Activated CD4-positive, alpha-beta T cell treated with anti-CD3 and anti-CD28 coated beads, Interleukin-2, amount 10 ng/mL, durations not matched to agents 24 days and 14 days (primary cell): ENCODE results near the gene TET3. TPM values are rescaled to one million over a fixed set of nuclear protein-coding genes. Genes with fewer than 3 reads are reported as not detected.

Experiments used
- DNase-seq: peaks from one replicate; pipeline ENCODE4 v3.0.0; 2022
- H3K27ac Mint-ChIP-seq: one replicate; pipeline ENCODE4 v1.8.0; 2022; ENCODE audit warnings: mild to moderate bottlenecking, mixed read lengths
- H3K27me3 Mint-ChIP-seq: one replicate; pipeline ENCODE4 v1.8.0; 2022; ENCODE audit warnings: mixed read lengths
- H3K36me3 Mint-ChIP-seq: one replicate; pipeline ENCODE4 v1.8.0; 2022; ENCODE audit warnings: low read depth, mild to moderate bottlenecking, mixed read lengths
- H3K4me1 Mint-ChIP-seq: one replicate; pipeline ENCODE4 v1.8.0; 2021; ENCODE audit warnings: mixed read lengths
- H3K4me3 Mint-ChIP-seq: one replicate; pipeline ENCODE4 v1.8.0; 2022; ENCODE audit warnings: mild to moderate bottlenecking, moderate library complexity, mixed read lengths
- H3K9me3 Mint-ChIP-seq: one replicate; pipeline ENCODE4 v1.8.0; 2021; ENCODE audit warnings: mixed read lengths
- intact Hi-C: fragments of 100-400 bp; cut with micrococcal nuclease; formaldehyde crosslinking; loops from one replicate; pipeline ENCODE4 v1.15.1; 2023
- total RNA-seq: library from RNA; stranded (reverse); gene quantifications from 2 replicates; pipeline ENCODE4 v1.2.3, GENCODE V29; 2022

TET3 gene
- total RNA-seq, 1 donor from 2014 or later, result 22.0 TPM

- intact Hi-C loops, result no loop called here
- DNase-seq, result no peak
- H3K9me3 Mint-ChIP-seq, result no peaks in the 10 kb centered on the region
- no peak overlapping the region for H3K27ac Mint-ChIP-seq
- H3K4me3 Mint-ChIP-seq, result no peak overlapping the region
- H3K4me1 Mint-ChIP-seq, result peaks cover 15% of the 10 kb centered on the region
- H3K27me3 Mint-ChIP-seq, result no peaks in the 10 kb centered on the region
- H3K36me3 Mint-ChIP-seq, result peaks cover 10% of the 10 kb centered on the region
These were observed 24.9 kb downstream of the TET3 start for GRCh38 chr2:74009577-74009976.

- H3K27me3 Mint-ChIP-seq, result no peaks in the 10 kb centered on the region
- H3K4me3 Mint-ChIP-seq, result no peak overlapping the region
- no peaks in the 10 kb centered on the region for H3K9me3 Mint-ChIP-seq
- intact Hi-C loops, result no loop called here
- peaks cover 10% of the 10 kb centered on the region for H3K36me3 Mint-ChIP-seq
- no peak overlapping the region for H3K27ac Mint-ChIP-seq
- no peak for DNase-seq
- peaks cover 15% of the 10 kb centered on the region for H3K4me1 Mint-ChIP-seq
These were observed 25.4 kb downstream of the TET3 start for GRCh38 chr2:74010087-74010541.

GRCh38 chr2:74011246-74011645 is 26.5 kb downstream of the TET3 start:
- H3K27ac Mint-ChIP-seq, result no peak overlapping the region
- no peak for DNase-seq
- intact Hi-C loops, result no loop called here
- H3K27me3 Mint-ChIP-seq, result no peaks in the 10 kb centered on the region
- no peaks in the 10 kb centered on the region for H3K9me3 Mint-ChIP-seq
- peaks cover 12% of the 10 kb centered on the region for H3K4me1 Mint-ChIP-seq
- H3K4me3 Mint-ChIP-seq, result no peak overlapping the region
- H3K36me3 Mint-ChIP-seq, result peaks cover 6% of the 10 kb centered on the region

GRCh38 chr2:74014813-74015212 is 30.1 kb downstream of the TET3 start:
- intact Hi-C loops, result no loop called here

GRCh38 chr2:74017223-74017622 is 32.5 kb downstream of the TET3 start:
- H3K9me3 Mint-ChIP-seq, result no peaks in the 10 kb centered on the region
- intact Hi-C loops, result no loop called here
- DNase-seq, result no peak
- H3K36me3 Mint-ChIP-seq, result peaks cover 4% of the 10 kb centered on the region
- H3K4me1 Mint-ChIP-seq, result peaks cover 22% of the 10 kb centered on the region
- H3K27ac Mint-ChIP-seq, result no peak overlapping the region
- no peak overlapping the region for H3K4me3 Mint-ChIP-seq
- H3K27me3 Mint-ChIP-seq, result no peaks in the 10 kb centered on the region

More at GRCh38 chr2:74014813-74015212, 30.1 kb downstream of the TET3 start:
- Mint-ChIP-seq H3K4me1 (peaks cover 10% of the 10 kb centered on the region), H3K27me3 (no peaks in the 10 kb centered on the region), H3K36me3 (peaks cover 4% of the 10 kb centered on the region), H3K9me3 (no peaks in the 10 kb centered on the region), H3K4me3 (no peak overlapping the region), H3K27ac (no peak overlapping the region)
- no peak for DNase-seq

GRCh38 chr2:74019516-74019915 is 34.8 kb downstream of the TET3 start:
- peaks cover 27% of the 10 kb centered on the region for H3K4me1 Mint-ChIP-seq
- intact Hi-C loops, result no loop called here

GRCh38 chr2:74020702-74021406 is 36.1 kb downstream of the TET3 start:
- Mint-ChIP-seq H3K9me3 (no peaks in the 10 kb centered on the region), H3K27ac (peak overlapping the region; percentile 28), H3K4me1 (peaks cover 32% of the 10 kb centered on the region), H3K27me3 (no peaks in the 10 kb centered on the region), H3K36me3 (peaks cover 4% of the 10 kb centered on the region), H3K4me3 (no peak overlapping the region)
- no peak for DNase-seq
- intact Hi-C loops, result no loop called here

More at GRCh38 chr2:74019516-74019915, 34.8 kb downstream of the TET3 start:
- H3K9me3 Mint-ChIP-seq, result no peaks in the 10 kb centered on the region
- no peak overlapping the region for H3K27ac Mint-ChIP-seq
- H3K4me3 Mint-ChIP-seq, result no peak overlapping the region
- H3K36me3 Mint-ChIP-seq, result peaks cover 4% of the 10 kb centered on the region
- no peaks in the 10 kb centered on the region for H3K27me3 Mint-ChIP-seq
- no peak for DNase-seq

- Mint-ChIP-seq H3K9me3 (no peaks in the 10 kb centered on the region), H3K4me1 (peaks cover 33% of the 10 kb centered on the region), H3K27ac (no peak overlapping the region), H3K36me3 (peaks cover 4% of the 10 kb centered on the region), H3K27me3 (no peaks in the 10 kb centered on the region), H3K4me3 (no peak overlapping the region)
- intact Hi-C loops, result no loop called here
- no peak for DNase-seq
These were observed 36.7 kb downstream of the TET3 start for GRCh38 chr2:74021407-74021755.

- DNase-seq, result no peak
- H3K27me3 Mint-ChIP-seq, result no peaks in the 10 kb centered on the region
- H3K4me3 Mint-ChIP-seq, result no peak overlapping the region
- intact Hi-C loops, result no loop called here
- H3K36me3 Mint-ChIP-seq, result peaks cover 9% of the 10 kb centered on the region
- no peak overlapping the region for H3K27ac Mint-ChIP-seq
- H3K9me3 Mint-ChIP-seq, result no peaks in the 10 kb centered on the region
- peaks cover 34% of the 10 kb centered on the region for H3K4me1 Mint-ChIP-seq
These were observed 39.5 kb downstream of the TET3 start for GRCh38 chr2:74024216-74024615.

GRCh38 chr2:74025971-74026612 is 41.4 kb downstream of the TET3 start:
- peak overlapping the region; percentile 60 for H3K4me3 Mint-ChIP-seq
- peak overlapping the region; percentile 37 for H3K27ac Mint-ChIP-seq
- no peaks in the 10 kb centered on the region for H3K27me3 Mint-ChIP-seq
- DNase-seq, result peak; percentile 71
- intact Hi-C loops, result loop anchor here (5.0 kb wide), 1 partner anchor 39 kb away; no protein-coding TSS in a partner anchor
- peaks cover 9% of the 10 kb centered on the region for H3K36me3 Mint-ChIP-seq
- H3K9me3 Mint-ChIP-seq, result no peaks in the 10 kb centered on the region
- peaks cover 47% of the 10 kb centered on the region for H3K4me1 Mint-ChIP-seq

GRCh38 chr2:74026687-74027241 is 42.1 kb downstream of the TET3 start:
- peak overlapping the region; percentile 56 for H3K27ac Mint-ChIP-seq
- intact Hi-C loops, result loop anchor here (5.0 kb wide), 1 partner anchor 39 kb away; no protein-coding TSS in a partner anchor
- peaks cover 48% of the 10 kb centered on the region for H3K4me1 Mint-ChIP-seq
- no peaks in the 10 kb centered on the region for H3K9me3 Mint-ChIP-seq
- peaks cover 9% of the 10 kb centered on the region for H3K36me3 Mint-ChIP-seq
- H3K4me3 Mint-ChIP-seq, result peak overlapping the region; percentile 66
- no peak for DNase-seq
- H3K27me3 Mint-ChIP-seq, result no peaks in the 10 kb centered on the region

GRCh38 chr2:74027496-74027895 is 42.8 kb downstream of the TET3 start:
- no peak overlapping the region for H3K4me3 Mint-ChIP-seq
- intact Hi-C loops, result loop anchor here (5.0 kb wide), 1 partner anchor 40 kb away; no protein-coding TSS in a partner anchor
- H3K36me3 Mint-ChIP-seq, result peaks cover 11% of the 10 kb centered on the region

GRCh38 chr2:74028290-74028689 is 43.6 kb downstream of the TET3 start:
- Mint-ChIP-seq H3K4me1 (peaks cover 59% of the 10 kb centered on the region), H3K27me3 (no peaks in the 10 kb centered on the region), H3K36me3 (peaks cover 11% of the 10 kb centered on the region), H3K27ac (no peak overlapping the region), H3K9me3 (no peaks in the 10 kb centered on the region), H3K4me3 (no peak overlapping the region)
- DNase-seq, result no peak
- intact Hi-C loops, result loop anchor here (5.0 kb wide), 1 partner anchor 41 kb away; no protein-coding TSS in a partner anchor

More at GRCh38 chr2:74027496-74027895, 42.8 kb downstream of the TET3 start:
- Mint-ChIP-seq H3K9me3 (no peaks in the 10 kb centered on the region), H3K27ac (no peak overlapping the region), H3K27me3 (no peaks in the 10 kb centered on the region), H3K4me1 (peaks cover 51% of the 10 kb centered on the region)
- DNase-seq, result no peak

- H3K36me3 Mint-ChIP-seq, result peaks cover 11% of the 10 kb centered on the region
- DNase-seq, result no peak
- no peaks in the 10 kb centered on the region for H3K9me3 Mint-ChIP-seq
- no peak overlapping the region for H3K4me3 Mint-ChIP-seq
- intact Hi-C loops, result loop anchor here (5.0 kb wide), 1 partner anchor 41 kb away; no protein-coding TSS in a partner anchor
- H3K27ac Mint-ChIP-seq, result no peak overlapping the region
- H3K4me1 Mint-ChIP-seq, result peaks cover 60% of the 10 kb centered on the region
- no peaks in the 10 kb centered on the region for H3K27me3 Mint-ChIP-seq
These were observed 44.0 kb downstream of the TET3 start for GRCh38 chr2:74028741-74029140.
